ENCODE measurements around the gene PAM.

PAM gene

DNA sequence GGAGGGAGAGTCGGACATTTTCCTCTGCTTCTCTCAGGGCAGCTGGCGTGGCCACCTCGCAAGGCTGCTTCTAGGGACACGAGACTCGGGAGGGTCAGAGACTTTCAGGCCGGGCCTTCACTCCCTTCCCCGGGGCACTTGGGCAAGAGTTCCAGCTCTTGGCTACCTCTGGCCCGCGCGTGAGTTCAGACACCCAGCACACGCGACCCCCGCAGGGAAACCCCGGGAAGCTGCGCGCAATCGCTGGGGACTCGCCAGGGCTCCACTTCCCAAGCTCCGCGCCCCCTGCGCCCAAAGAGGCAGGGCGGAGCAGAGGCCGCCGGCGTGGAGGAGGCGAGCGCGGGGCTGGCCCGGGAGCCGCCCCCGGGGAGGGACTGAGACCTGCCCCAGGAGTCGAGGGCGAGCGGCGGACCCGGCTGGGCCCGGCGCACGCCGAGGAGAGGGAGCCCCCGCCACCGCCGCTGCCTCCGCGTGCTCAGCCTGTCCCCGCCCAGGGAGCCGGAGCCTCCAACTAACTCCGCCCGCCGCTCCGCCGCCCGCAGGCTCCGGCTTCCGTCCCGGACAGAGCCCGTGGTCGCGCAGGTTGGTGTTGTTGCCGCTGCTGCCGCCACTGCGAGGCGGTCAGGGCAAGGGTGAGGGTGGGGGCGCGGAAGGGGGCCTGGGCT is at the start of gene PAM:
PAM (plus strand) TSS at position 539 of the 665 bp plus-strand sequence. CDS start 110,891 bp downstream, outside the sequence.
- TF ChIP-seq GATA3 (IDR thresholded peaks at IDR 0.05; ENCODE audit: low read depth, low read length), result no peak
- TF ChIP-seq GATA2 (IDR thresholded peaks at IDR 0.05; ENCODE audit: low read depth, low read length), result no peak

DNA sequence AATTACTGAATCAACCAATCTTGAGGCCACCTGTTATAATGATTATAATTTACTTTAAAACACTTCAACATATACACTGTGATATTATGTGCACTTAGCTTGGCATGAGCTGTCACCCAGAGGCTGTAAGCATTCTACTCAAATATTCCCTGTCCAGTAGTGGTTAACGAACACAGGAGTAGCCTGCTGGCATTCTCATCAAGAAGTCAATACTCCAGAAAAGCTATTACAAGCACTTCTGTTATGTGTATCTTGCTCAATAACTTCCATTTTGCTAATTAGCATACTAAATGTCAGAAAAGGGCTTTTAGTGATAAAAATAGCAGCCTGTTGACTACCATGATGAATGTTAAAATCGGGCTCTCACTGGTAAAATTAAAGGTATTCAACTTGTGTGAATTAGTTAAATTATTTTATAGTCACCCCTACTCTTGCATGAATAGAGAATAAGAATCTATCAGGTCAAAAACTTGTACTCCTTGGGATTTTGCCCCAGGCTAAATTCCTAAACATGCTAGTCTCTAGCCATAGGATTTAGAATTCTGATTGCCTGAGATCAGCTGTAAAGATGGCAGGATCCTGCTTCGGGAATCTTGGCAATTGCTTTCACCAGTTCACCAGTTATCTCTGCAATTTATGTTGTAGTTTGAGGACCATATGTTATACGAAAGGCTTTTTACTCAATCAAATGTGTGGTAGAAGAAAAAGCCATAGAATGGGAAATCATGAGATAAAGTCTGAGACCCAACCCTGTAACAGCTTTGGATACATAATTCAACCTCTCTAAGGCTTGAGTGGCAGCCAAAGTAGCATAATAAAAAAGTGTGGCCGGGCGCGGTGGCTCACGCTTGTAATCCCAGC is 43.4 kb upstream of the PAM start:
- TF ChIP-seq GATA3 (IDR thresholded peaks at IDR 0.05; ENCODE audit: low read depth, low read length) (no peak), GATA2 (IDR thresholded peaks at IDR 0.05; ENCODE audit: low read depth, low read length) (no peak)

DNA sequence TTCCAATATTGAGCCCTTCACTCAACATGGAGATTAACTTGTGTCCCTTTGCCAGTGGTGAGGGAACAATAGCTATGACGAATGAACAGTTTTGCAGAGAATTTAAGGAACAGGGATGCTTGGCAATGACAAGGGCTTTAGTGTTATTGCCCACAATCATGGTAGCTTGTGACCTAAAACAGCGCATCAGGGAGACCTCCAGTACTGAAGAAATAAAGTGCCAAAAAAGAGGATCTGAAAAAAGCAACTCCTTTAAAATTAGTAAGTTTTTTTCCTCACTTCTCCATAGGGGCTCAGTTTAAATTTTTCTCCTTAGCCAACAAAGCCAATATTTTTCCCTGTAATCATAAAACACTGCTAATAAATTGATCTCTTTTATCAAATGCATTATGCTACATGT is 41.8 kb upstream of the PAM start:
- TF ChIP-seq GATA2 (IDR thresholded peaks at IDR 0.05; ENCODE audit: low read depth, low read length), result no peak
- no peak for TF ChIP-seq GATA3 (IDR thresholded peaks at IDR 0.05; ENCODE audit: low read depth, low read length)

DNA sequence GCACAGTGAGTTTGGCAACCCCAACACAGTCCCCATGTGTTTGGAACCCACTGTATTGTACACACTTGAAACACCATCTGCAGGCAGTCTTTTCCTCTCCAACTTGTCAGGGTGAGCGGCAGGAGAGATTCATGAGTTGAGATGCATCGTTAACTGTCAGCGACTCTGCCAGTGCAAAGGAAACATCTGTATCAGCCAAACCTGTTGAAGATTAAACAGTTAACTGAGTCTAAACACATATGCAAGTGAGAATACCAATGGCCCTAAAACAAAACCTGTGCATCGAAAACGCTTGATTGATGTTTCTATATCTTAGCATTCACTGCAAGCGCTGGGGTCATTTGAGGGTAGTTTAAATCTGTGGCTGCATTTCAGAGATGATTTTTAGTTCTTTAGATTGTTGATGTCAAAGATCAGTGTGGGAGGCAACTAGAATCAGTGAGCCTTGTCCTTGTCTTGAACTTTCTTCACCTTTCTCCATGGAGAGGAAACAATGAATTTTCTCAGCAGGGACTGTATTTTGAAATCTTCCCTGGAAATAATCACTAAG is 41.3 kb upstream of the PAM start:
- TF ChIP-seq GATA2 (IDR thresholded peaks at IDR 0.05; ENCODE audit: low read depth, low read length) (no peak), GATA3 (IDR thresholded peaks at IDR 0.05; ENCODE audit: low read depth, low read length) (no peak)

DNA sequence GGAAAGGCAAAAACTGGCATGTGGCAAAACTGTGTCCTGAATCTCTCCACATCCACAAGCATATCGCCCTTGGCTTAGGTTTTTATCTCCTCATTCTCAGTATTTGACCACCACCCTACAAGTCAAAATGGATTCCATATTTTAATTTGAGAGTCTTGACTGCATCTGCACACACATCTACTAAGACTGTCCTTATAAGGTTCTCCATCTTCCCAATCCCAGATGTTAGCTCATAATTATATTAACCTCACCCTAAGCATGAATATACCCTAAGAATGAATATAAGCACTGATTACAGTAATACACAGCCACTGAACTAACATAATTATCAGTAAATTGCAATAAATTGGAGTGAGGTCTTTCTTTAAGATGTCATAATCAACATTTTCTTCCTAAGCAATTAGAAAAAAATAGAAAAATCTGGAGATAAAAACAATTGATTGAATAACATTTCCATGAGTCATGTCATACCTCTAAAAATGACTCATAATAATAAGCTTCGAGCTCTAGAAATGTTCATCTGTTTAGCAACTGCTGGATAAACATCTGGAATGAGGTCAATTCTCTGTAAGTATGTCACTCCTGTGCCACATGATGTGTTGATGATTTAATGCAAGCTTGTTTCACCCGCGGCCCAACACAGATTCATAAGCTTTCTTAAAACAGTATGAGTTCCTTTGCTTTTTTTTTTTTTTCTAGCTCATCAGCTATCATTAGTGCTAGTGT is 39.9 kb upstream of the PAM start:
- TF ChIP-seq GATA3 (IDR thresholded peaks at IDR 0.05; ENCODE audit: low read depth, low read length) (no peak), GATA2 (IDR thresholded peaks at IDR 0.05; ENCODE audit: low read depth, low read length) (no peak)

DNA sequence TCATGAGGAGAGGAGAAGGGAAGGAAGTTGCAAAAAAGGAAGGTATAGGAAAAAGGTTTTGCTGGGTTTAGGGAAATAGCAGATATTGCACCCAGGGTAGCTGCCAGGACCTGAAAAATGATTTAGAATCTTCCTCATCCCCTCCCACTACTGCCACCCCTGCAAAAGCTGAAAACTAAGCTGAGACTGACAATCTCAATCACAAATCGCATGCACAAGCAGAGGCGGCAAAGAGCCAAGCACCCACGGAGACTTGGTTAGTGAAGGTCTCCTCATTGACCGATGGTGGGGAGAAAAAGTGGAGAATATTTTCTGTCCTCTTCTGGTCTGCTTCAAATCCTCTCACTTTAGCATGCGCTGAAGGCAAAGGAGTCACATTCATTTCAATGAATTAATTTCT is 39.1 kb upstream of the PAM start:
- TF ChIP-seq GATA3 (IDR thresholded peaks at IDR 0.05; ENCODE audit: low read depth, low read length) (no peak), GATA2 (IDR thresholded peaks at IDR 0.05; ENCODE audit: low read depth, low read length) (no peak)

DNA sequence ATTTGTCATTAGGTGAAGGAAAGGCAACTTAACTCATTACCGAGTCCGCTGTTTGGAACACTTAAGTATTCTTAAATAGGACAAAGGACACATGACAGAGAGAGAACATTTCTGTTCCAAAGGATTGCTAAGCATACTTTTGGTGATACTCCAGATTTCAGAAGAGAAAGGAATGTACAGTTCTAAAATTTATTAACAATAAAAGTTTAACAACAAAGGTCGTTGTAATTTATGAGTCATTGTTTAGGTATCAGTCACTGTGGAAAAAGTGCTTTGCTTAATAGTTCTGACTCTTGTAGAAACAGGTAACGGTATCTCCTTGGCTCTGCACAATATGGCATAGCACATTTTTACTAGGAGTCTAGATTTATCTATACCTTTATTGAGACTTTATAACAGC is 36.3 kb upstream of the PAM start:
- TF ChIP-seq GATA2 (IDR thresholded peaks at IDR 0.05; ENCODE audit: low read depth, low read length) (no peak), GATA3 (IDR thresholded peaks at IDR 0.05; ENCODE audit: low read depth, low read length) (no peak)

DNA sequence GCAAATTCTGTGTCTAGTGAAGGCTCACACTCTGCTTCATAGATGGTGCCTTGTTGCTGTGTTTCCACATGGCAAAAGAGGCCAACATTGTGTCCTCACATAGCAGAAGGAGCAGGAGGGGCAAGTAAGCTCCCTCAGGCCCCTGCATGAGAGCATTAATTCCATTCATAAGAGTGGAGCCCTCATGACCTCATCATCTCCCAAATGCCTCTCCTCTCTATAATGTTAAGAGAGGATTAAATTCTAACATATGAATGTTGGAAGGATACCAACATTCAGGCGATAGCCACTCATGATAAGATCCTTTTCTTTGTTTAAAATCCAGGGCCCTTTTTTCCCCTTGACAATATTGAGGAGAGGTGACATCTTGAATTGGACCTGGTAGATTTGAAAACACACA is 35.2 kb upstream of the PAM start:
- TF ChIP-seq GATA2 (IDR thresholded peaks at IDR 0.05; ENCODE audit: low read depth, low read length) (no peak), GATA3 (IDR thresholded peaks at IDR 0.05; ENCODE audit: low read depth, low read length) (no peak)

DNA sequence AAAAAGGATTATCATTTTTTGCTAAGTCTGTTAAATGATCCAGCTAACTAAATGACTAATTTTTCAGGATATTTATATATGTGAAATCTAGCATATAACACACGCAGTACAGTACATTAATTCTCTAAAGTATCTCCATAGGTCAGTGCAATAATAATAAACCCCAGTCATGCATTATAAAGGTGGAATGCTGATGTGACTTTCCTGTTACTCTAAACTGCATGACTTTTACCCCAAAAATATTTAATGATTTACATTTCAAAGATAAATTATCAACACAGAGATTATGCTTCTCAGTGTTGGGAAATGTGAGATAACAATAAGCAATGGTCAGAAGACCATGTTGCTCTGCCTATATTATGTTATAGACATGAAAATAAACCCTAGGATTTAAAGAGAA is 34.1 kb upstream of the PAM start:
- TF ChIP-seq GATA2 (IDR thresholded peaks at IDR 0.05; ENCODE audit: low read depth, low read length) (no peak), GATA3 (IDR thresholded peaks at IDR 0.05; ENCODE audit: low read depth, low read length) (no peak)

DNA sequence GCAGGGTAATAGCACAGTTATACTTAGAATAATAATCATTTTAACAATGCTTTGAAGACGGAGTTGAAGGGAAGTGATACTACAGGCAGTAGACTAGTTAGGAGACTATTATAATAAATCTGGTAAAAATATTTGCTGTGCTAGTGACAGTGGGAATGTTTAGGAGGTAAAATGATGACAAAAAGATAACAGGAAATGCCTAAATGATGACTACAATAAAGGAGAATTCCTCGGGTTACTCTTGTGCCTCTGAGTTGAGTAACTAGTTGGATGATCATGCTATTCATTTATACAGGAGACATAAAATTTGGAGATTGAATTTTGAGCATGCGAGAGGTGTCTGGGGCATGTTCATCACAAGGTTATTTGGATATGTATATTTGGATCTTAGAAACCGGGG is 32.2 kb upstream of the PAM start:
- TF ChIP-seq GATA2 (IDR thresholded peaks at IDR 0.05; ENCODE audit: low read depth, low read length), result no peak
- TF ChIP-seq GATA3 (IDR thresholded peaks at IDR 0.05; ENCODE audit: low read depth, low read length), result no peak

DNA sequence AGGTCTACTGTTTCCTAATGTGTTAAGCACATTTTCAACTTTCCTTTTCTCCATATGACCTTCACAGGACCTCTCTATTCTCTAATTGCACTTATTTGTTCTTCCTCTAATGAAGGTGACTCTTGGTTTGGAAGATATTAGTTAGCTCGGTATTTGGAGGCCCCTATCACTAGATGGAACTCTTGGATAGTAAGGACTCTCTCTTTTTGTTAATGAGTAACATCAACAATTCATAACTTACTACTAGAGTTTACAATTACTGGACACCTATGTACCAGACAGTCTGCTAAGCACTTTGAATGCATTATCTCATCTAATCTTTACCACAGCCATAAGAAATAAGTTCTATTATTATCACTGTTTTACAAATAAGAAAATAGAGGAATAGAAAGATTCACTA is 23.4 kb upstream of the PAM start:
- TF ChIP-seq GATA3 (IDR thresholded peaks at IDR 0.05; ENCODE audit: low read depth, low read length) (no peak), GATA2 (IDR thresholded peaks at IDR 0.05; ENCODE audit: low read depth, low read length) (no peak)

DNA sequence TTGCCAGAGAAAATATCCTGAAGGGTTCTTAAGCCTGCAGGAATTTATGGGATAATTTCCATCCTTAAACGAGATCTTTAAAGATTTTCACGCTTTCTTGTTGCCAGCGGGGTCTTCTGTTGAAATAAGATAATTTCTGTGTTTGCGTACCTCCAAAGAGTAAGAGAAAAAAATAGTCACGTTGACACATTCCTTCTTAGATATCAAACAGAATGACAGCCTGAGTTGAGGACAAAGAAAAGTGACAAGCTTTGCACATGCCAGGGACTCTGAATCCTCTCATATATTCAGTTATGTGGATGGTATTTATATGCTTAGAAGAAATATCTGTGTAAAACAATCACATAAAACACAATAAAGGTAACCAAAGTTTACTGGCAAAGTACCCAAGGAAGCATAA is 21.6 kb upstream of the PAM start:
- TF ChIP-seq GATA3 (IDR thresholded peaks at IDR 0.05; ENCODE audit: low read depth, low read length) (no peak), GATA2 (IDR thresholded peaks at IDR 0.05; ENCODE audit: low read depth, low read length) (no peak)

DNA sequence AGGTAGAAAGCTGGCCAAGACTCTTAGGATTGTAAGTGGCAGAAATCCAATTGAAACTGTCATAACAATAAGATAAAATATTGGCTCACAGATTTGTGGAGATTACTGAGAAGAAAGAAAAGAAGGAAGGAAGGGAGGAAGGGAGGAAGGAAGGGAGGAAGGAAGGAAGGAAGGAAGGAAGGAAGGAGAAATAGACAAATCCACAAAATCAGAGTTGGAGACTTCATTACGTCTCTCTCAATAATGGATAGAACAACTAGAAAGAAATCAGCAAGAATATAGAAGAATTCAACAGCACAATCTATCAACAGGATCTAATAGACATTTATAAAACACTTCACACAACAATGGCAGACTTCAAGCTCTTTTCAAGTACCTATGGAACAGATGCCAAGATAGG is 17.9 kb upstream of the PAM start:
- TF ChIP-seq GATA3 (IDR thresholded peaks at IDR 0.05; ENCODE audit: low read depth, low read length), result no peak
- TF ChIP-seq GATA2 (IDR thresholded peaks at IDR 0.05; ENCODE audit: low read depth, low read length), result no peak

DNA sequence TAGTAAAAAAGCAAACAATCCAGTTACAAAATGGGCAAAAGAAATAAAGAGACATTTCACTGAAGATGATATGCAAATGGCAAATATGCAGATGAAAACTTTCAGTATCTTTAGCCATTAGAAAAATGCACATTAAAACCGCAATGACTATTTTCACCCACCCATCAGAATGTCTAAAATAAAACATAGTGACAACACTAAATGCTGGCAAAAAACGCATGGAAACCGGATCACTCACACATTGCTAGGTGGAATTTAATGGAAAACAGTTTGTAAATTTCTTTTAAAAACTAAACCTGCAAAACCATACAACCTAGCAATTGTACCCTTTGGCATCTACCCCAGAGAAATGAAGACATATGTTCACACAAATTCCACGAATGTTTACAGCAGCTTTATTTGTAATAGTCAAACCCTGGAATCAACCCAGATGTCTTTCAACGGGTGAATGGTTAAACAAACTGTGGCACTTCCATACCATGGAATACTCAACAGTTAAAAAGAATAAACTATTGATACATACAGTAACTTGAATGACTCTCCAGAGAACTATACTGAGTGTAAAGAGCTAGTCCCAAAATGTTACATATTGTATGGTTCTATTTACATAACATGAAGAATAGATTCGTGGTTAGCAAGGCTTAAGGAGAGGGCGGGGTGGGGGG is 17.2 kb upstream of the PAM start:
- TF ChIP-seq GATA2 (IDR thresholded peaks at IDR 0.05; ENCODE audit: low read depth, low read length), result no peak
- TF ChIP-seq GATA3 (IDR thresholded peaks at IDR 0.05; ENCODE audit: low read depth, low read length), result no peak
